HepG2 (cell line): ENCODE results near the gene ALDH1L2.

Experiments
- AHDC1 ChIP-seq: sonication (generic); formaldehyde crosslinking; IDR thresholded peaks from 2 replicates; pipeline ENCODE4 v1.5.1; 2020; ENCODE audit warnings: mild to moderate bottlenecking, missing genetic modification reagents, borderline replicate concordance
- BRF2 ChIP-seq: sonication (generic); formaldehyde crosslinking; IDR thresholded peaks from 2 replicates; pipeline ENCODE4 v1.8.1; 2022; ENCODE audit warnings: mild to moderate bottlenecking, missing genetic modification reagents
- CTCF ChIP-seq: sonication (generic); formaldehyde crosslinking; IDR thresholded peaks from 2 replicates; pipeline ENCODE4 v1.5.0; 2020; ENCODE audit warnings: mild to moderate bottlenecking, missing genetic modification reagents, moderate library complexity
- GTF2F1 ChIP-seq: fragments of 150-350 bp; IDR thresholded peaks from 2 replicates; pipeline ENCODE4 v1.6.1; 2014; ENCODE audit warnings: low read length
- HNF4G ChIP-seq, 2 experiments: sonication (generic) in 1 of 2; formaldehyde crosslinking in 1 of 2; IDR thresholded peaks; 2 replicates each; pipeline versions ENCODE4 v1.4.0 to v1.6.1; 2011 to 2020; ENCODE audit warnings: borderline replicate concordance in 2 of 2, low read depth in 2 of 2, mild to moderate bottlenecking in 2 of 2, low read length in 1 of 2, missing genetic modification reagents in 1 of 2, moderate library complexity in 1 of 2
- IKZF4 ChIP-seq: sonication (generic); formaldehyde crosslinking; IDR thresholded peaks from 2 replicates; pipeline ENCODE4 v1.5.1; 2020; ENCODE audit warnings: borderline replicate concordance, mild to moderate bottlenecking, low read depth, missing genetic modification reagents; ENCODE audit errors: not compliant biosample characterization
- MBNL3 ChIP-seq: fragments of 250-450 bp; sonication (Bioruptor Pico); conservative IDR thresholded peaks from 2 replicates; pipeline ENCODE4 v1.8.0; 2022; ENCODE audit warnings: mild to moderate bottlenecking, inconsistent platforms
- NR1H2 ChIP-seq: sonication (generic); formaldehyde crosslinking; IDR thresholded peaks from 2 replicates; pipeline ENCODE4 v1.8.1; 2022; ENCODE audit warnings: low read depth, missing genetic modification reagents, borderline replicate concordance
- SKIL ChIP-seq: sonication (generic); formaldehyde crosslinking; IDR thresholded peaks from 2 replicates; pipeline ENCODE4 v1.8.0; 2022; ENCODE audit warnings: missing genetic modification reagents, mild to moderate bottlenecking, moderate library complexity, borderline replicate concordance
- SPEN ChIP-seq: sonication (generic); formaldehyde crosslinking; IDR thresholded peaks from 2 replicates; pipeline ENCODE4 v1.5.1; 2020; ENCODE audit warnings: low read depth, mild to moderate bottlenecking, missing genetic modification reagents
- WIZ ChIP-seq: sonication (generic); formaldehyde crosslinking; IDR thresholded peaks from 2 replicates; pipeline ENCODE4 v1.5.1; 2020; ENCODE audit warnings: mild to moderate bottlenecking, missing genetic modification reagents
- ZNF484 ChIP-seq: sonication (generic); formaldehyde crosslinking; IDR thresholded peaks from 2 replicates; pipeline ENCODE4 v1.5.1; 2020; ENCODE audit warnings: mild to moderate bottlenecking, low read depth, missing genetic modification reagents, borderline replicate concordance
- ZNF816 ChIP-seq: sonication (generic); formaldehyde crosslinking; IDR thresholded peaks from 2 replicates; pipeline ENCODE4 v1.8.0; 2022; ENCODE audit warnings: missing genetic modification reagents, mild to moderate bottlenecking, borderline replicate concordance
- ZSCAN5A ChIP-seq: sonication (generic); formaldehyde crosslinking; IDR thresholded peaks from 2 replicates; pipeline ENCODE4 v1.8.0; 2022; ENCODE audit warnings: mild to moderate bottlenecking, missing genetic modification reagents, borderline replicate concordance

GRCh38 chr12:105104762-105105161, 20.5 kb upstream of the ALDH1L2 start:
- TF ChIP-seq ZNF484 (no peak), BRF2 (no peak), ZSCAN5A (CRISPR knock-in tag) (no peak), SPEN (no peak), NR1H2 (no peak), WIZ (CRISPR knock-in tag) (no peak), GTF2F1 (no peak), AHDC1 (CRISPR knock-in tag) (no peak), HNF4G (IDR thresholded peaks at IDR 0.05; ENCODE audit: borderline replicate concordance, low read depth, low read length) (no peak), HNF4G (CRISPR knock-in tag; IDR thresholded peaks at IDR 0.05; ENCODE audit: borderline replicate concordance, low read depth) (no peak), SKIL (CRISPR knock-in tag) (no peak), ZNF816 (CRISPR knock-in tag) (no peak), CTCF (CRISPR knock-in tag) (no peak), IKZF4 (CRISPR knock-in tag) (no peak), MBNL3 (no peak)
